ENCODE results near the gene DDX24. TPM values are rescaled to one million over a fixed set of nuclear protein-coding genes. Genes with fewer than 3 reads are reported as not detected.

Gene DDX24
- total RNA-seq, 1 experiment from 2014 or later = 198 TPM

DNA sequence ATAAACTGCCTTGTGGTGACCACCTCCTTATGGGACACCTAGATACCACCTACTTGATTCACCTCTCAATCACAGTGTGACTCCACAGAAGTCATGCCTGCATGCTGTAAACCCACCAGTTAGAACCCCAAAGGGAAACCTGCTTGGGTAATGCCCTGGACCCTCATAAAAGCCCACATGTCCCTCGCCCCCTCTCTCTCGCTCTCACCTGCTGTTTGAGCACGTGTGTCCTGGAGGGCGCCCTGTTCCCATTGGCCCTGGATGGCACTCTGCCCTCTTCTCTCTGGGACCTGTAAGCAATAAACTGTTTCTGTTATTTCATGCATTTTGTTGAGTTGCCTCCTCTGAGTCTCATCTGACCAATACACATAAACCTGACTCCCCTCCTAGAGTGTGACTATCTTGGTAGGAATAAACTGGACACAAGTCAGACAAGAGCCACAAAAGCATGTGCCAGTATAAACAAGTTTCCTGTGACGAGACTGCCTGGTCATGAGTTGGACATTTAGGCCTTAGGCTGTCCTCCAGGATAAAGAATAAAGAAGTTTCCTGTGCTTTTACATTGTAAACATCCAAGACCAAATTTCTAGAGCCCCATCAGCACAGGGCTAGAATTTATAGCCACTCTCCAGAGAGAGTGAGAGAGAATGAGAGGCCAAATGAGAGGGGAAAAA is 39.8 kb upstream of the DDX24 start:
- no peaks in the 10 kb centered on the region for H3K27me3 ChIP-seq (ENCODE audit: control insufficient read depth, insufficient read depth, low read length)
- DNase-seq = no peak
- H3K4me3 ChIP-seq (ENCODE audit: insufficient read depth, low read depth, low read length) = no peak overlapping the region
- no peaks in the 10 kb centered on the region for H3K36me3 ChIP-seq (replicated peaks; ENCODE audit: control insufficient read depth, insufficient read depth, low read length)

DNA sequence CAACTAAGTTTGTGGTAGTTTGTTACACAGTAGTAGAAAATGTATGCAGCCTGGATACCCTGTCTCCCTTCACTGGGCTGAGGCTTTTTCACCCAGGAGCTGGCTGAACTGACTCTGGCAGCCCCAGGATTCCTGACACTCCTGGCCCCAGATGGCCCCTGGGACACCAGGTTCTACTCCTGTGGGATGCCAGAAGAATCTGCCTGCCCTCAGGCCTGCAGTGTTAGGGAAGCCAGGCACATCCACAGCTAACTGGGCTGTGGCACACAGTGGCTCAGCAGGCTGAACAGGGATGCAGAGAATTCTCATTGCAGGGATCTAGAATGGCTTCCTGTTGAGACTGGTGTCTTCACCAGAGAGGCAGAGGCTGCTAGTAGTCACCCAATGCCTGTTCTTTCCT is 38.1 kb upstream of the DDX24 start:
- H3K4me3 ChIP-seq (ENCODE audit: insufficient read depth, low read depth, low read length) = no peak overlapping the region
- H3K27me3 ChIP-seq (ENCODE audit: control insufficient read depth, insufficient read depth, low read length) = no peaks in the 10 kb centered on the region
- H3K36me3 ChIP-seq (replicated peaks; ENCODE audit: control insufficient read depth, insufficient read depth, low read length) = no peaks in the 10 kb centered on the region
- DNase-seq = no peak

DNA sequence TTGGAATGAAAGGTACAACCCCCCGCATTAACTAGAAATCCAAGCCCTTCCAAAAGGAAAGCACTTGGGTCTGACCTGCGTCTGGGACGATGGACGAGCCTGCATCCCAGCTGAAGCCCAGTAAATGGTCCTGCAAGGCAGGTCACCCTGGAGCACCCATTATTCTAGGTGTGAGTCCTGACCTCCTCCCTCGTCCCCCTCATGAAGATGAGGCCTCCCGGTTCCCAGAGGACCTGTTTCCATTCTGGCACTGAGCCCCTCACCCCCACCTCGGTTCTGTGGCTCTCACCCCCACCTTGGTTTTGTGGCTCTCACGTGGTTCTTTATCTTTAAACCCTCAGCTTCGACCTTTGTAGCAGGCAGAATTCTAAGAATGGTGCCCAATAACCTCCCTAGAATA is 36.9 kb upstream of the DDX24 start:
- Histone ChIP-seq H3K4me3 (ENCODE audit: insufficient read depth, low read depth, low read length) (no peak overlapping the region), H3K36me3 (replicated peaks; ENCODE audit: control insufficient read depth, insufficient read depth, low read length) (no peaks in the 10 kb centered on the region), H3K27me3 (ENCODE audit: control insufficient read depth, insufficient read depth, low read length) (no peaks in the 10 kb centered on the region)
- DNase-seq = no peak

DNA sequence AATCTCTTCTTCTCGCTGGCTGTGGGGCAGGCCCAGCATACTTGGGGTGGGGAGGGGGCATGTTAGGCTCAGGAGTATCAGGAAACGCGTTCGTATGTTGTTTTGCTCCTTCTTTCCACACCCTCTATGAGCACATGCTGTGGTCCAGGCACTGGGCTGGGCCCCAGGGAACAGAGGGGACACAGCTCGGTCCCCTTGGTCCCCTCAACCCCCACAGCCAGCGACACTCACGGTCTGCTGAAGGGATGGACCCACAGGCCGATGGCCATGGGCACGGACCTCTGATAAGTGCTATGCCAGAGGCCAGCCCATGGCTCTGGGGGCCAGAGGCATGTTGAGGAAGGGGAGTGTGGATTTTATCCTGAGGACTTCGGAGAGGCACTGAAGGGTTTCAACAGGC is 35.7 kb upstream of the DDX24 start:
- no peak overlapping the region for H3K4me3 ChIP-seq (ENCODE audit: insufficient read depth, low read depth, low read length)

DNA sequence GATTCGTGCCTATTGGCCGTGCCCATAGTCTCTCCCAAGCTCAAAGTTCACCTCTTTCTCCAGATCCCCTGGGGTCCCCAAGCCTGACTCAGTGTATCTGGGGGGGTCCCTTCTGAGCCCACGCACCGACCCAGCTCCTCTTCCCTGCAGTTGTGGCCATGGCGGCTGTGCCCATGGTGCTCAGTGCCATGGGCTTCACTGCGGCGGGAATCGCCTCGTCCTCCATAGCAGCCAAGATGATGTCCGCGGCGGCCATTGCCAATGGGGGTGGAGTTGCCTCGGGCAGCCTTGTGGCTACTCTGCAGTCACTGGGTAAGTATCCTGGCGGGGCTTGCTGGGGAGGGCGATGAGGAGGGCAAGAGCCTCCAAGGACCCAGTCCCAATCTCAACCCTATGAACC is 34.6 kb upstream of the DDX24 start:
- Histone ChIP-seq H3K4me3 (ENCODE audit: insufficient read depth, low read depth, low read length) (no peak overlapping the region), H3K36me3 (replicated peaks; ENCODE audit: control insufficient read depth, insufficient read depth, low read length) (no peaks in the 10 kb centered on the region), H3K27me3 (ENCODE audit: control insufficient read depth, insufficient read depth, low read length) (no peaks in the 10 kb centered on the region)
- DNase-seq = no peak

More for the DNA sequence above, 35.7 kb upstream of the DDX24 start:
- DNase-seq = no peak
- Histone ChIP-seq H3K27me3 (ENCODE audit: control insufficient read depth, insufficient read depth, low read length) (no peaks in the 10 kb centered on the region), H3K36me3 (replicated peaks; ENCODE audit: control insufficient read depth, insufficient read depth, low read length) (no peaks in the 10 kb centered on the region)

DNA sequence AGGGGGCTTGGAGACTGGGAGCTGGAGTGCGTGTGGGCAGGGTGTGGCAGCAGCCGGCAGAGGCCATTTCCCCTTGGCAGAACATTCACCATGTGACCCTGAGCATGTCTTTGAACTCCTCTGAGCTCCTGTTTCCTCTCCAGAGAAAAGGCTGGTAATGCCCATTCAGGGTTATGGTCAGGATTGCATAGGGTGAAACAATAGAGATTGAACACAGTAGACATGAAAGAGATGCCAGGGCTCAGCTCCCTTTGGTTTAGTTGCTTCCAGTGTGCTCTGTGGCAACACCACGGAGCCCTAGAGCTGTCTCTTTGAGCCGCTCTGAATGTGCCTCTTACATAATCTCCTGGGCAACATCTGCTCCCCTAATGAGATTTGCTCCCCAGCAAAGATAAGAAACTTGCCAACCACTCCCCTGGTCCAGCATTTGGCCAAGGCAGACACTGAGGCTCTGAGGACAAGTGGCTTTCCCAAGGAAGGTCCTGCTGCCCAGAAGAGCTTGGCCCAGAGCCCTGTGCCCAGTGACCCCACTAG is 34.1 kb upstream of the DDX24 start:
- H3K27me3 ChIP-seq (ENCODE audit: control insufficient read depth, insufficient read depth, low read length) = no peaks in the 10 kb centered on the region
- H3K36me3 ChIP-seq (replicated peaks; ENCODE audit: control insufficient read depth, insufficient read depth, low read length) = no peaks in the 10 kb centered on the region
- H3K4me3 ChIP-seq (ENCODE audit: insufficient read depth, low read depth, low read length) = no peak overlapping the region
- no peak for DNase-seq

DNA sequence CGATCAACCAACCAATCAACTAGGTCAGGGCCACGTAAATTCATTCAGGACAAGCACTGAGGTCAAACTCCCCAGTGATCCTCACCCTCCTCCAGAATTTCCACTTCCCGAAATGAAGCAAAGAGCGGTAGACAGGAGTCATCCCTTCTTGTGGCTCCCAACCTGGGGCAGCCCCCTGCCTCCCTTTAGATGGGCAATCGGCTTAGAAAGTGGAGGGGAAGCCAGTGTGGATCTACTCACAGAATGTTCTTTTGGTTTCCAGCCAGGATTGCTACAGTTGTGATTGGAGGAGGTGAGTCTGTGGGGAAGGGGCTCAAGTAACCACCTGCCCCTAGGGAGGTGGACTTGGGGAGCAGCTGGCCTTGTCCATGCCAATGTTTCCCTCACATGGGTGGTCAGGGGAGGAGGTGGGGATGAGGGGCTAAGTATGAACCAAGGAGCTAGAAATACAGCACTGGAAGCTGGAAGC is 33.6 kb upstream of the DDX24 start:
- Histone ChIP-seq H3K4me3 (ENCODE audit: insufficient read depth, low read depth, low read length) (no peak overlapping the region), H3K27me3 (ENCODE audit: control insufficient read depth, insufficient read depth, low read length) (no peaks in the 10 kb centered on the region)
- no peak for DNase-seq

DNA sequence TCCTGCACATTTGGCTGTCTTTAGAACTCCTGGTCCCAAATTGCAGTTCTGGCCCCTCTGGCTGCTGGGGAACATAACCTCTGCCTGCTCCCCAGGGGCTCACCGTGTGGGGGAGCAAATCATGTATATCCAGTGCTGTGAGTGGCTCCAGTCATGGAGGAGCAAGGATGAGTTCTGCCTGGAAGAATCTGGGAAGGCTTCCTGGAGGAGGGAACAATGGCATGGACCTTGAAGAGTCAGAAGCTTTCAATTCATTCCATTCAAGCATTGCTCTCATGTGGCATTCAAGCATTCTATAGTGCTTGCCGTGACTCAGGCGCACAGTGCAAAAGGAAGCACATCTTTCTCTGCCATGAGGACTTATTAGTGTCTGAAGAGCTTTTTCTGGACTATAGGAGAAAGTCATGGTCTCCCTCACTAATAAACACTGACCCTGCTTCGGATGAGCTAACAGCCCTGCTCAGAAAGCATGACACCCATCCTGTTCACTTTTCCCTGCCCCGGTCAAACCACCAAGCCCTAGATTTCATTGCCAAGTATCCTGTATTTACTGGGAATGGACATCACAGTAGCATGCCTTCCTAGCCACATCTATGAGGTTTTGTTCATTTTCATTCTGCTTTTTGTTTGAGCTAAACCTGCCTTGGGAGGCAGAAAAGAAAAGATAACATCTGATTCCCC is 33.0 kb upstream of the DDX24 start:
- no peak overlapping the region for H3K4me3 ChIP-seq (ENCODE audit: insufficient read depth, low read depth, low read length)
- H3K36me3 ChIP-seq (replicated peaks; ENCODE audit: control insufficient read depth, insufficient read depth, low read length) = no peaks in the 10 kb centered on the region
- DNase-seq = no peak
- no peaks in the 10 kb centered on the region for H3K27me3 ChIP-seq (ENCODE audit: control insufficient read depth, insufficient read depth, low read length)

More for the DNA sequence above, 33.6 kb upstream of the DDX24 start:
- no peaks in the 10 kb centered on the region for H3K36me3 ChIP-seq (replicated peaks; ENCODE audit: control insufficient read depth, insufficient read depth, low read length)

DNA sequence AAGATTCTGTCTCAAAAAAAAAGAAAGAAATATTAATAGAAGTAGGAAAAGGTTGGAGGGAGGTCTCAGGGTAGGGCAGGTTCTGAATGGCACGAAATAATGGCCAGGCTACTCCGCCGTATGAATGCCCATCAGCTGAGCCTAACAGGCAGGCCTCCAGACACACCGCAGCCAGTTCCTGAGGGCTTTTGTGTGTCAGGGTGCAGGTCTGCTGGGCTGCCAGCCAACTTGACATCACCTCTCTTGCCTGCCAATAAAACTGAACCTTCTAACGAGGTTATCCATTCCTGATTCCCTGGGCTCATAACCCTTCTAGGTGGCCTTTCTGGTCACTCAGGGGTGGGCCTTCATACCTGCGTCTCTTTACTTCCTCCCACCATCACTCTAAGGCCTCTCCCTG is 32.5 kb upstream of the DDX24 start:
- Histone ChIP-seq H3K4me3 (ENCODE audit: insufficient read depth, low read depth, low read length) (no peak overlapping the region), H3K36me3 (replicated peaks; ENCODE audit: control insufficient read depth, insufficient read depth, low read length) (no peaks in the 10 kb centered on the region), H3K27me3 (ENCODE audit: control insufficient read depth, insufficient read depth, low read length) (no peaks in the 10 kb centered on the region)
- DNase-seq = no peak

DNA sequence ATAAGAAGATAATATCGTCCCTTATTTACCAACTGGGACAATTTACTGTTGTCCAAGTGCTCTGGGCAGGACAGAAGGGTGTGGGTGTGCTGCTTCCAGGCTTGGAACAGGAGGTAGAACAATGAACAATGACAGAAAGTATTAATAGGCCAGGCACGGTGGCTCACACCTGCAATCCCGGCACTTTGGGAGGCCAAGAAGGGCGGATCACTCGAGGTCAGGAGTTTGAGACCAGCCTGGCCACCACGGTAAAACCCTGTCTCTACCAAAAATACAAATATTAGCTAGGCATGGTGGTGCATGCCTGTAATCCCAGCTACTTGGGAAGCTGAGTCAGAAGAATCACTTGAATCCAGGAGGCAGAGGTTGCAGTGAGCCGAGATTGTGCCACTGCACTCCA is 32.1 kb upstream of the DDX24 start:
- no peak for DNase-seq
- H3K36me3 ChIP-seq (replicated peaks; ENCODE audit: control insufficient read depth, insufficient read depth, low read length) = no peaks in the 10 kb centered on the region
- H3K4me3 ChIP-seq (ENCODE audit: insufficient read depth, low read depth, low read length) = no peak overlapping the region
- H3K27me3 ChIP-seq (ENCODE audit: control insufficient read depth, insufficient read depth, low read length) = no peaks in the 10 kb centered on the region

DNA sequence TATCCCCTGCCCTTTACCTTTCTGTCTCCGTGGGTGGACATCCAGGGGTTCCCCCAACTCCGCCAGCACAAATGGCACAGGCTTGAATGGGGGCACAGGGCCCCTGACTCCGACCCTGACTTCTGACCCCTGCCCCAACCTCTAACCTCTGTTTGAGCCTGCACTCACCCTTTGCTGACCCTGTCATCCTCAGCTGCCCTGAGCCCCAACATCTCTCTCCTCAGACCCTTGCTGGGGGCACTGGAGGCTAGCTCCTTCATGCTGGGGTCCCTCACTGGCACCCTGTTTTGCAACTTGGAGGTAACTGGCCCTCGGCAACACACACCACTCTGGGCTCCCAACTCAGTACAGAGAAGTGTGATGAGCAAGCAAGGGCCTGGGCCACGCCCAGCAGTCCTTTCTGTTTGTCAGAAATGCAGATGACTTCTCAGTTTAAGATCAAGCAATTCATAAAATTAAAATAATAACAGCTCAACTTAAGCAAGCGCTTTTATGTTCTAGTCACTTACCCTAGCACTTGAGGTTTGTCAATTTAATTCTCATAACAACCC is 31.6 kb upstream of the DDX24 start:
- Histone ChIP-seq H3K36me3 (replicated peaks; ENCODE audit: control insufficient read depth, insufficient read depth, low read length) (no peaks in the 10 kb centered on the region), H3K27me3 (ENCODE audit: control insufficient read depth, insufficient read depth, low read length) (no peaks in the 10 kb centered on the region), H3K4me3 (ENCODE audit: insufficient read depth, low read depth, low read length) (no peak overlapping the region)
- DNase-seq = no peak

DNA sequence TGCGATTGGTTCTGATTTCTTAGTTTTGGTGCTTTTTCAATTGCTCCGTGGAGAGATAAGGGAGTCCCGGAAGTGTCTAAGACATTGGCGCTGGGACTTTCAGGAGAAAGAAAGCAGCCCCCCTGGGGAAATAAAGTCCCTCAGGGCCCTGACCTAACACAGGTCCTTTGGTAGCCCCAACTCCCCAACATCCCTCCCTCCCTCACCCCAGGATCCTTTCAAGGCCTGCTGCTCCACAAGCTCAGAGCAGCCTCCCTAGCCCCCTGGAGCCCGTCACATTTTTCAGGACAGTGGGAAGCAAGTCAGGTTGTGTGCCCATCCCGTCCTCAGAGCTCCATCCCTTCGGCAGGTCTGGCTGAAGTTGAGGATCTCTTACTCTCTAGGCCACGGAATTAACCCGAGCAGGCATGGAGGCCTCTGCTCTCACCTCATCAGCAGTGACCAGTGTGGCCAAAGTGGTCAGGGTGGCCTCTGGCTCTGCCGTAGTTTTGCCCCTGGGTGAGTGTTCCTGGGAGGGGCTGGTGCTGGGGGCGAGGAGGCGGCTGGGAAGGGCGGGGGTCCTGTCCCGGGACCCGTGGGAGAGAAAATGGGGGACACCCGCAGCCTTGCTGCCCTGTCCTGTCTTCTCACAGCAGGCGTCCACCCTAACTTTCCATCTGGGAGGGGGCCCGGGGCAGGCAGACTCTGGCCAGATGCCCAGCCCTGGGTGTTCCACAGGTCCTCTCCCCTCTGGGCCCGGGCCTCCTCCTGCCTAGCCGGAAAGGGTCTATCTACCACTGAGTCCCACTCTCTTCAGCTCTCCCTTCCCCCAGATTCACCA is 30.5 kb upstream of the DDX24 start:
- Histone ChIP-seq H3K36me3 (replicated peaks; ENCODE audit: control insufficient read depth, insufficient read depth, low read length) (no peaks in the 10 kb centered on the region), H3K27me3 (ENCODE audit: control insufficient read depth, insufficient read depth, low read length) (no peaks in the 10 kb centered on the region), H3K4me3 (ENCODE audit: insufficient read depth, low read depth, low read length) (no peak overlapping the region)
- DNase-seq = no peak

DNA sequence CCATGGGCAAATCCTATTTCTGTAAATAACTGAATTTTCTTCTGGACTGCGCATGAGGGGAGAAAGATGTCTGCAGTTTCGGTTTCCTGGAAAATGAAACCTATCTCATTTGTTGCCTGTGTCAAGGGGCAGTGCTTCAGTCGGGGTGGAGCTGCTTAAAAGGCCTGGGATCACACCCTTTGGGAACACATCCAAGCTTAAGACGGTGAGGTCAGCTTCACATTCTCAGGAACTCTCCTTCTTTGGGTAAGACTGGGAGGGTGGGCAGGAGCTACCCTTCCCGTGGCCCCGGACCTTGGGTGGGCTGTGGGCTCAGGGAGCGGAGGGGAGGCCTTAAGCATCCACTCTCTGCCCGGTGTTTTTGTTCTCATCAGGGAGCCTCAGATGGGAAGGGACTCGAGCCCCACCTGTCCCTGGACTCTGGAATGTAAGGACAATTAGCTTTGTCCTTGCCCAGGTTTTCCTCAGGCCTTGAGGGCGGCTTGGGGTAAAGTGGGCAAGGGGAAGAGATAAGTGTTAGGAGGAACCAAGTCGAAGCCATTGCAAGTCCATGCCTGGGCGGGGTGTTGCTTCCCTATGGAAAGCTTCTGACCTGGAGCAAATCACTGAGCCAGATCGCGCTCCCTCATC is 29.7 kb upstream of the DDX24 start, which contains the start of gene IFI27:
Gene IFI27 (plus strand): TSS at position 185 of the 630 bp plus-strand sequence.
- no peaks in the 10 kb centered on the region for H3K36me3 ChIP-seq (replicated peaks; ENCODE audit: control insufficient read depth, insufficient read depth, low read length)
- H3K27me3 ChIP-seq (ENCODE audit: control insufficient read depth, insufficient read depth, low read length) = no peaks in the 10 kb centered on the region
- H3K4me3 ChIP-seq (ENCODE audit: insufficient read depth, low read depth, low read length) = no peak within 1 kb of the TSS
- DNase-seq = peak; percentile 47

DNA sequence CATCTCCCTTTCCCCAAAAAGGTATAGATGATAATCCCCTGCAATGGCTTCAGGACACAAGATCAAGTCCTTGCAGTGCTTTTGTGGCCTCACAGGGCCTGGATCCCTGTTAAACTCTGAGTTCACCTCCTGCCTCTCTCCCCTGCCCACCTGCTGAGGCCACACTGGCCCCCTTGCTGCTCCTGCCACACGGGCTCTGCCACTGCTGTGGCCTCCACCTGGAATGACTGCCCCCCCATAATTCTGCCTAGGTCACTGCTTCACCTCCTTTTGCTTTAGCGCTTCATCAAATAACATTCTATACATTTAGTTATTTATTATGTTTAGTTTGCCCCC is 28.9 kb upstream of the DDX24 start:
- Histone ChIP-seq H3K36me3 (replicated peaks; ENCODE audit: control insufficient read depth, insufficient read depth, low read length) (no peaks in the 10 kb centered on the region), H3K27me3 (ENCODE audit: control insufficient read depth, insufficient read depth, low read length) (no peaks in the 10 kb centered on the region), H3K4me3 (ENCODE audit: insufficient read depth, low read depth, low read length) (no peak overlapping the region)
- DNase-seq = no peak

Data from H7 (cell line).